ENCODE results near the gene FNDC3B. TPM values are rescaled to one million over a fixed set of nuclear protein-coding genes. Genes with fewer than 3 reads are reported as not detected.

Gene FNDC3B
- polyA plus RNA-seq, 1 donor, result 25.9 TPM

DNA sequence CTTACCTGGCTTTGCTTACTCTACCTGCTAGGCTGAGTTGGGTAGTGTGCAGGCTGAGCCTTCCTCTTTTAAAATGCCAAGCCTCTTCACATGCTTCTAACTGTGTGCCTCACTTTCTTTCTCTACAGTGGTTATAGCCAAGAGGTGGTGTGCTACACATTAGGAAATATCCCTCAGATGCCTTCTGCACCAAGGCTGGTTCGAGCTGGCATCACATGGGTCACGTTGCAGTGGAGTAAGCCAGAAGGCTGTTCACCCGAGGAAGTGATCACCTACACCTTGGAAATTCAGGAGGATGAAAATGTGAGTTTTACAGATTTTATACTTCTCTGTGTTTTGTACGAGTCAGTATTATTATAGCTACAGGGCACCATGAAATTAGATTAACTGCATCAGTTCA, 291.0 kb downstream of the FNDC3B start:
- WGBS (ENCODE audit: insufficient coverage, low lambda C conversion rate), result 100% methylated on average over 1 of the region's 4 CpGs
- no peak for DNase-seq
- H3K27ac ChIP-seq (ENCODE audit: low read length), result no peak overlapping the region
- no peaks in the 10 kb centered on the region for H3K27me3 ChIP-seq (ENCODE audit: control insufficient read depth, insufficient read depth, low read length)
- no peaks in the 10 kb centered on the region for H3K9me3 ChIP-seq (ENCODE audit: control insufficient read depth, low read depth, low read length)
- peaks cover 60% of the 10 kb centered on the region for H3K36me3 ChIP-seq (ENCODE audit: control insufficient read depth, insufficient read depth, low read length)
- no peaks in the 10 kb centered on the region for H3K4me1 ChIP-seq (ENCODE audit: control insufficient read depth, insufficient read depth, low read length)
- no peak overlapping the region for H3K4me3 ChIP-seq (ENCODE audit: low read length)

DNA sequence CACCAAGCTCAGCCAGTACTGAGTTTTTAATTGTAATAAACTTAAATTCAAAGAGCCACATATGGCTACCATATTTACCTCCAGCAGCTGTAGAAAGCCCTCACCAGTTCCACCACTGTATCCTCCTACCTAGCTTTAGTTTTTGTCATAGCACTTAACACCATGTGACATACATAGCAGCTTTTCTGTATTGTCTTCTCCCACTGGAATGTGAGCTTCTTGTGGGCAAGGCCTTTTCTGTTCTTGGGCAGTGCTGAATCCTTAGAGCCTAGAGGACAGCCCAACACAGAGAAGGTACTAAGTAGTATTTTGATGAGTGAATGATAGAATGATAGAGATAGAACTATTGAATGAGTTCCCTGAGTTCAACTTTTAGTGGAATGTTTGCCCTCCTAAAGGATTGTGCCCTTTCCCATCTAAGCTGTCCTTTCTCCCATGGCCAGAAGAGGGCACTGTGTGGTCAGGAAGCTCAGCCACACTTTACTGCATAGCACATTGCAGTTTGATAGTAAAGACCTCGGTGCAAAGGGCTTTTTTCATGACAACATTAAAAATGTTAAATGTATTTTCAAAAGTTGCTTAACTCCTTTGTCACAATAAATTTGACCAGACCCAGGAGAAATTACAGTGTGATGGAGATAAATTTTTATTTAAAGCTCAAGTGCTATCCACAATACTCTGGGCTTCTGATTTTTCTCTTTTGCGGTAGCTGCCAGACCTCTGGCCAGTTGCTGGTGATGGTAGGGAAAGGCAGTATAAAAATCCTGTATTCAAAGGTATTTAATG, 293.1 kb downstream of the FNDC3B start:
- no peaks in the 10 kb centered on the region for H3K9me3 ChIP-seq (ENCODE audit: control insufficient read depth, low read depth, low read length)
- peak; percentile 49 to 63 for DNase-seq
- H3K36me3 ChIP-seq (ENCODE audit: control insufficient read depth, insufficient read depth, low read length), result peaks cover 50% of the 10 kb centered on the region
- H3K27ac ChIP-seq (ENCODE audit: low read length), result peak overlapping the region; percentile 17
- 0% methylated on average over 1 of the region's 2 CpGs for WGBS (ENCODE audit: insufficient coverage, low lambda C conversion rate)
- no peak overlapping the region for H3K4me3 ChIP-seq (ENCODE audit: low read length)
- H3K4me1 ChIP-seq (ENCODE audit: control insufficient read depth, insufficient read depth, low read length), result no peaks in the 10 kb centered on the region
- no peaks in the 10 kb centered on the region for H3K27me3 ChIP-seq (ENCODE audit: control insufficient read depth, insufficient read depth, low read length)

DNA sequence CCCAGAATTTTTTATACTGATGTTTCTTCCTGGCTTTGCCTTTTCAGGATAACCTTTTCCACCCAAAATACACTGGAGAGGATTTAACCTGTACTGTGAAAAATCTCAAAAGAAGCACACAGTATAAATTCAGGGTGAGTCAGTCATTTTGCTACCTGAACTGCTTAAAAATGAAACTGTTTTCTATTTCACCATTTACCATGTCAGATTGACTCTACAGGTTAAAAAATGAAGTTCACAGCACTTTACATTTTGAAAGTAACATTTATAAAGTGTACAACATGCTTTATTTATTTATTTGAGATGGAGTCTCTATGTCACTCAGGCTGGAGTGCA, 293.6 kb downstream of the FNDC3B start:
- H3K9me3 ChIP-seq (ENCODE audit: control insufficient read depth, low read depth, low read length), result no peaks in the 10 kb centered on the region
- no peak for DNase-seq
- H3K36me3 ChIP-seq (ENCODE audit: control insufficient read depth, insufficient read depth, low read length), result peaks cover 56% of the 10 kb centered on the region
- H3K4me1 ChIP-seq (ENCODE audit: control insufficient read depth, insufficient read depth, low read length), result no peaks in the 10 kb centered on the region
- no peaks in the 10 kb centered on the region for H3K27me3 ChIP-seq (ENCODE audit: control insufficient read depth, insufficient read depth, low read length)
- H3K27ac ChIP-seq (ENCODE audit: low read length), result no peak overlapping the region
- no peak overlapping the region for H3K4me3 ChIP-seq (ENCODE audit: low read length)

DNA sequence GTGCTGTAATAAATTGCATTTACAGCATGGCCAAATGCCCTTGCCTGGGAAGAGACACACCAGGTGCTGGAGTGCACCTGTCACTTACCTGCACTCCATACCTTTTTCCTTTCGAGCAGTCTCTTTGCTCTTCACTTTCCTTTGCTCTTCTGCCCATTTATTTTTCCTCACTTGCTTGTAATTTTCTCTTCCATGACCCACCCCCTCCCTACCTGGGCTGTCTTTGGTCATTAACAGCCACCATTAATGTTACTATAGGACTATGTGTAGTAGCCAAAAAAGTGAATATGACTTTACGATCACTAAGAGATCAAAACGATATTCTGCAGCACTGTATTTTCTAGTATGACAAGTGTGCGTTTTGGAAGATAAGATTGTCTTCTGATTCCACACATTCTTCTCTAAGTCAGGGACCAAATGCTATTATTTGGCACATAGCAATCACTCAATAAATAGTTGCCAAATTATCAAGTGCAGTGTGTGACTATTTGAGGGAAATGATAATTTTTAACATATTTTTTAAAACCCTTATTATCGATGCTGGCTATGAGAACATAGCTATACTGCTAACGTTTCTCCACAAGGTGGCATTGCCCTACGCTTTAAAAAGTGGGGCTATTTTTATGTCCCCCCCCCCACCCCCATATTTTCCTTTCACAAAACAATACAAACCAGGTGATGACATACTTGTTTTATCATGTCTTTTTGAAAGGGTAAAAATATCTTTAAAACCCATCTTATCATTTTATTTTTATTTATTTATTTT, 294.5 kb downstream of the FNDC3B start:
- Histone ChIP-seq H3K27ac (ENCODE audit: low read length) (no peak overlapping the region), H3K36me3 (ENCODE audit: control insufficient read depth, insufficient read depth, low read length) (peaks cover 52% of the 10 kb centered on the region), H3K4me3 (ENCODE audit: low read length) (no peak overlapping the region), H3K4me1 (ENCODE audit: control insufficient read depth, insufficient read depth, low read length) (no peaks in the 10 kb centered on the region), H3K27me3 (ENCODE audit: control insufficient read depth, insufficient read depth, low read length) (no peaks in the 10 kb centered on the region), H3K9me3 (ENCODE audit: control insufficient read depth, low read depth, low read length) (no peaks in the 10 kb centered on the region)
- DNase-seq, result no peak
- 94% methylated on average over 6 of the region's 7 CpGs for WGBS (ENCODE audit: insufficient coverage, low lambda C conversion rate)

DNA sequence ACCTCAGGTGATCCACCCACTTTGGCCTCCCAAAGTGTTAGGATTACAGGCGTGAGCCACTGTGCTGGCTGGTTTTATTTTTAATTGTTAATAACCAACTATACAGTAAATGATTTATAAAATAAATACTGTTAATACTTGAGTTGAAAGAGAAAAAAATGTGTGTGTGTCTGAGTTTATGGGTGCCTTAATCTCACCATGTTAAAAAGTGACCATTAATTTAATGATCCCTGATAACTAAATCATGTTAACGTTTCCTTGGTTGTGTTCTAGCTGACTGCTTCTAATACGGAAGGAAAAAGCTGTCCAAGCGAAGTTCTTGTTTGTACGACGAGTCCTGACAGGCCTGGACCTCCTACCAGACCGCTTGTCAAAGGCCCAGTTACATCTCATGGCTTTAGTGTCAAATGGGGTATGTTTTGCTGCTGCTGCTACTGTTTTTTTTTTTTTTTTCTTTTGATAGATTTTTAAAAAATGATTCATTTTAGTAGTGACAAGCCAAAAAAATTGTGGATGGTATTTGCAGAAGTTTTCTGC, 295.4 kb downstream of the FNDC3B start:
- H3K9me3 ChIP-seq (ENCODE audit: control insufficient read depth, low read depth, low read length), result no peaks in the 10 kb centered on the region
- 89% methylated on average over 1 of the region's 7 CpGs for WGBS (ENCODE audit: insufficient coverage, low lambda C conversion rate)
- H3K36me3 ChIP-seq (ENCODE audit: control insufficient read depth, insufficient read depth, low read length), result peaks cover 53% of the 10 kb centered on the region
- DNase-seq, result no peak
- H3K4me3 ChIP-seq (ENCODE audit: low read length), result no peak overlapping the region
- no peaks in the 10 kb centered on the region for H3K27me3 ChIP-seq (ENCODE audit: control insufficient read depth, insufficient read depth, low read length)
- H3K27ac ChIP-seq (ENCODE audit: low read length), result no peak overlapping the region
- H3K4me1 ChIP-seq (ENCODE audit: control insufficient read depth, insufficient read depth, low read length), result no peaks in the 10 kb centered on the region

DNA sequence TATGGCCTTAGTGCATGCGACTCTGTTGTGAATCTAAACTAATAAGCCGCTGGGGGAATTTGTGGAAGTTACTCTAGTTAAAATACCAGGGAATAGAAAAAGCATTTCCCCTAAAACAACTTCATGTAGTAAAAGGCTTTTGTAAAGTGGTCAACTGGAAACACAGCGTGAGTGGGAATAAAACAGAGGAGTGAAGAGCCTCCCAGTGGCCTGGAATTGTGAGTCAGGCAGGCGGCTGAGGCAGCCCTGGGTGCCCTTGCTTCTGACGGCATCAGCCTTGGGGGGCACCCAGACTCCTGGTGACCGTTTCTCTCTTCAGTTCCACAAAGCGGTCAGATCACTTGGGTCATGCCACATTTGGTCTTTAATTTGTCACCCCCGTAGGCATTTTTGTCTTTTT, 300.5 kb downstream of the FNDC3B start:
- Histone ChIP-seq H3K9me3 (ENCODE audit: control insufficient read depth, low read depth, low read length) (no peaks in the 10 kb centered on the region), H3K4me1 (ENCODE audit: control insufficient read depth, insufficient read depth, low read length) (no peaks in the 10 kb centered on the region), H3K27ac (ENCODE audit: low read length) (no peak overlapping the region), H3K36me3 (ENCODE audit: control insufficient read depth, insufficient read depth, low read length) (peaks cover 63% of the 10 kb centered on the region), H3K27me3 (ENCODE audit: control insufficient read depth, insufficient read depth, low read length) (no peaks in the 10 kb centered on the region), H3K4me3 (ENCODE audit: low read length) (no peak overlapping the region)
- DNase-seq, result no peak
- WGBS (ENCODE audit: insufficient coverage, low lambda C conversion rate), result 100% methylated on average over 1 of the region's 8 CpGs

DNA sequence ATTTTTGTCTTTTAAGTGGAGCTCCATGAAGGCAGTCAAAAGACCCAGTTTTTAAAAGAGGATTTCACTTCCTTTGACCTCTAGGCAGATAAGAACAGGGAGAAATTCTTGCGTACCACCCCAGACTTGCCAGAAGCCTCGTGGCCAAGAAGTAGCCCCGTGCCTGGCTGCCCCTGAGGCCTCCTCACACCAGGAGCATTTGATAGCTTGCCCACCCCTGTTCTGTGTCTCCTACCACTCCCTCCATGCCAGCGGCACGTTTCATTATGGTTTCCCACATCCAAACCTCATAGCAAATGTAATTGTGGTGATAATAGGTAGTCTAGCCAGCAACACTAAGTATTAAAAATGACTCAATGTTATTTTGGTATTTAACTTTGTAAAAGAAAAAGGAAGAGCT, 301.2 kb downstream of the FNDC3B start:
- Histone ChIP-seq H3K9me3 (ENCODE audit: control insufficient read depth, low read depth, low read length) (no peaks in the 10 kb centered on the region), H3K36me3 (ENCODE audit: control insufficient read depth, insufficient read depth, low read length) (peaks cover 67% of the 10 kb centered on the region), H3K4me3 (ENCODE audit: low read length) (no peak overlapping the region), H3K27me3 (ENCODE audit: control insufficient read depth, insufficient read depth, low read length) (no peaks in the 10 kb centered on the region), H3K4me1 (ENCODE audit: control insufficient read depth, insufficient read depth, low read length) (no peaks in the 10 kb centered on the region), H3K27ac (ENCODE audit: low read length) (no peak overlapping the region)
- WGBS (ENCODE audit: insufficient coverage, low lambda C conversion rate), result no CpG with 5 or more reads among the region's 5 CpGs
- DNase-seq, result no peak

DNA sequence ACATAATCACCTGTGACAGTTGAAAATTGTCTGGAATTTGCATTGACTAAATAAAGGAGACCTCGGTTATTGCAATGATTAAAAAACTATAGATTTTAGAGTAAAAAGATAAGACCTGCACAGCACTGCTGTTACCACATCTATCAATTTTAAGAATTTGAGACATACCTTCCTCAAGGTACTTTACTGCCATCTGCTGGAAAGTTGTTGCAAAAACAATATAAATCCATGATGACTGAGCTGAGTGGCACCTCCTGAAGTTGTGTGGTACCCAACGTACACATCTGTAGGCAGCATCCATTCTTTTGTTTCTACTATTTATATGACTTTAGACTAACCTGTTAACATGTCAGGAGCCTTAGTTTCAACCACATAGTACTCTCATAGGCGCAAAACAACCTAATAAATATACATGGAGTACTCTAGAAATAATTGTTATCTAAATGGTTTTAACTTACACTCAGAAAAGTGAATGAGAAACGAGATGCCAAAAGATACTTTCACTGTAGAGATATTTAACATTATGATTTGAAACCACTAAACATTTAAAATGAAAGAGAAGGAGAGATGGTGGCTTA, 302.2 kb downstream of the FNDC3B start:
- peak in 1 of 2 donors; percentile 43 for DNase-seq
- no peaks in the 10 kb centered on the region for H3K4me1 ChIP-seq (ENCODE audit: control insufficient read depth, insufficient read depth, low read length)
- H3K36me3 ChIP-seq (ENCODE audit: control insufficient read depth, insufficient read depth, low read length), result peaks cover 66% of the 10 kb centered on the region
- 67% methylated on average over 3 of the region's 4 CpGs for WGBS (ENCODE audit: insufficient coverage, low lambda C conversion rate)
- H3K9me3 ChIP-seq (ENCODE audit: control insufficient read depth, low read depth, low read length), result no peaks in the 10 kb centered on the region
- no peak overlapping the region for H3K27ac ChIP-seq (ENCODE audit: low read length)
- no peak overlapping the region for H3K4me3 ChIP-seq (ENCODE audit: low read length)
- no peaks in the 10 kb centered on the region for H3K27me3 ChIP-seq (ENCODE audit: control insufficient read depth, insufficient read depth, low read length)

DNA sequence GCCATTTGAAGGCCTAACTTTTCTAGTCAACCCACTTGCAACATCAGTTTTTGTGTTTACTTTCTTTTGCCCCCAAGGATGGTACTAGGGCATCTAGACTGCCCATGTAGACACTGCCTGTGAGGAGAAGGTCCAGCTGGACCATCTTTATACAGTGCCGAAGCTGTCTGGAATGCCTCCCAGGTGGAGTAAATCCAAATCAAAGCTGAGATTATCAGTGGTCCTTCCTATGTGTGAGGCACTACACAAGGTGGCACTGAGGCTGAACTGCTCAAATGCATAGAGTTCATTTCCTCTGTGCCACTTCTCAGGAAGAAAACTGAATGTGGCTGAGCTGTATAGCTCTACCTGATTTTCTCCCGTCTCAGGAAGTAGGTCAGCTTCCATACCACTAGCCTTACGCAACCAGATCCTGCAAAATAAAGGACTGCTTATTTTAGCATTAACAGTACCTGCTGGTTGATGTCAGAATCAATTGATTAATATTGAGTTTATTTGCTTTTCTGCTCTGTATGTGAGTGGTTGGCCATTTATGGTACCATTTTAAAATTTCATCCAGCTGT, 302.8 kb downstream of the FNDC3B start:
- Histone ChIP-seq H3K36me3 (ENCODE audit: control insufficient read depth, insufficient read depth, low read length) (peaks cover 69% of the 10 kb centered on the region), H3K9me3 (ENCODE audit: control insufficient read depth, low read depth, low read length) (no peaks in the 10 kb centered on the region), H3K27me3 (ENCODE audit: control insufficient read depth, insufficient read depth, low read length) (no peaks in the 10 kb centered on the region), H3K4me3 (ENCODE audit: low read length) (no peak overlapping the region), H3K4me1 (ENCODE audit: control insufficient read depth, insufficient read depth, low read length) (no peaks in the 10 kb centered on the region), H3K27ac (ENCODE audit: low read length) (no peak overlapping the region)
- DNase-seq, result no peak
- no CpG with 5 or more reads among the region's 3 CpGs for WGBS (ENCODE audit: insufficient coverage, low lambda C conversion rate)

DNA sequence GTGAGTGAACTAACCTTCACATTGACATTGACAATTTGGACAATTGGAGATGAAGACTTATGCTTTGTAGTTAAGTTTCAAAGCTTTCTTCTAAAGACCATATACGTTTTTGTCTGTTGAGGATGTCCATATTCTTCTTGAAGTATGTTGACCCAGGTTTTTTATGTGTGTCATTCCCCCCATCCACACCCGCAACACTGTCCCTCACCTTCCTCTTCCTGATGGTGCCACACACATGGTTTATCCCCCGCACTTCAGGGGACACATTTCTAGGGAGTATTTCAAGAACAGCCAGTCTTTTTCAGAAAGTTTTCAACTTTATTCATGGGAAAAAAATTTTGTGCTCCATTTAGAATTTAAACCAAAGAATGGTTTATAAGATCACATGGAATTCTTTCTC, 303.7 kb downstream of the FNDC3B start:
- Histone ChIP-seq H3K27ac (ENCODE audit: low read length) (no peak overlapping the region), H3K9me3 (ENCODE audit: control insufficient read depth, low read depth, low read length) (no peaks in the 10 kb centered on the region), H3K36me3 (ENCODE audit: control insufficient read depth, insufficient read depth, low read length) (peaks cover 69% of the 10 kb centered on the region), H3K4me1 (ENCODE audit: control insufficient read depth, insufficient read depth, low read length) (no peaks in the 10 kb centered on the region), H3K4me3 (ENCODE audit: low read length) (no peak overlapping the region), H3K27me3 (ENCODE audit: control insufficient read depth, insufficient read depth, low read length) (no peaks in the 10 kb centered on the region)
- DNase-seq, result no peak
- WGBS (ENCODE audit: insufficient coverage, low lambda C conversion rate), result no CpG with 5 or more reads among the region's 3 CpGs
